GM10266 (cell line): ENCODE measurements around the gene OSBP2.
A peak's percentile ranks its signal among the peaks of the same experiment; 100 is the strongest.
"Not testable (repeated sequence)": the region's sequence is repeated elsewhere in the genome, so short reads cannot be mapped to it uniquely, and the experiment has no call there.

Experiments used
- DNase-seq: peaks from one replicate; pipeline ENCODE4 v3.0.0; 2012; ENCODE audit errors: extremely low spot score
- CTCF ChIP-seq: IDR thresholded peaks from 2 replicates; pipeline ENCODE4 v1.5.1; 2012; ENCODE audit warnings: mild to moderate bottlenecking, low read depth; ENCODE audit not compliant: control insufficient read depth, insufficient read depth; ENCODE audit errors: missing control alignments

Gene OSBP2

GRCh38 chr22:30695351-30695851 is 727 bp downstream of the OSBP2 start:
- TF ChIP-seq CTCF: no peak
- DNase-seq: no peak

GRCh38 chr22:30695871-30696655 is 1.4 kb downstream of the OSBP2 start:
- TF ChIP-seq CTCF: no peak

GRCh38 chr22:30697975-30698374 is 3.3 kb downstream of the OSBP2 start:
- no peak for DNase-seq
- TF ChIP-seq CTCF: no peak

More at GRCh38 chr22:30695871-30696655, 1.4 kb downstream of the OSBP2 start:
- no peak for DNase-seq

GRCh38 chr22:30701872-30702271 is 7.2 kb downstream of the OSBP2 start:
- DNase-seq: no peak
- no peak for TF ChIP-seq CTCF

GRCh38 chr22:30702856-30703255 is 8.2 kb downstream of the OSBP2 start:
- DNase-seq: no peak
- no peak for TF ChIP-seq CTCF

- DNase-seq: no peak
- TF ChIP-seq CTCF: no peak
Observed at GRCh38 chr22:30704978-30705377, 10.3 kb downstream of the OSBP2 start.

GRCh38 chr22:30705710-30706651 is 11.3 kb downstream of the OSBP2 start:
- TF ChIP-seq CTCF: no peak
- DNase-seq: peak; percentile 28

- DNase-seq: not testable (repeated sequence)
Observed at GRCh38 chr22:30709980-30710379, 15.3 kb downstream of the OSBP2 start.
